CD4-positive, alpha-beta T cell treated with Interleukin-17A for 4 hours (primary cell): ENCODE results near the gene SETX.
A peak's percentile ranks its signal among the peaks of the same experiment; 100 is the strongest.

ENCODE experiments used
- DNase-seq: peaks from one replicate; pipeline ENCODE4 v3.0.0-alpha.2; 2020; ENCODE audit warnings: mixed read lengths

Gene SETX

DNA sequence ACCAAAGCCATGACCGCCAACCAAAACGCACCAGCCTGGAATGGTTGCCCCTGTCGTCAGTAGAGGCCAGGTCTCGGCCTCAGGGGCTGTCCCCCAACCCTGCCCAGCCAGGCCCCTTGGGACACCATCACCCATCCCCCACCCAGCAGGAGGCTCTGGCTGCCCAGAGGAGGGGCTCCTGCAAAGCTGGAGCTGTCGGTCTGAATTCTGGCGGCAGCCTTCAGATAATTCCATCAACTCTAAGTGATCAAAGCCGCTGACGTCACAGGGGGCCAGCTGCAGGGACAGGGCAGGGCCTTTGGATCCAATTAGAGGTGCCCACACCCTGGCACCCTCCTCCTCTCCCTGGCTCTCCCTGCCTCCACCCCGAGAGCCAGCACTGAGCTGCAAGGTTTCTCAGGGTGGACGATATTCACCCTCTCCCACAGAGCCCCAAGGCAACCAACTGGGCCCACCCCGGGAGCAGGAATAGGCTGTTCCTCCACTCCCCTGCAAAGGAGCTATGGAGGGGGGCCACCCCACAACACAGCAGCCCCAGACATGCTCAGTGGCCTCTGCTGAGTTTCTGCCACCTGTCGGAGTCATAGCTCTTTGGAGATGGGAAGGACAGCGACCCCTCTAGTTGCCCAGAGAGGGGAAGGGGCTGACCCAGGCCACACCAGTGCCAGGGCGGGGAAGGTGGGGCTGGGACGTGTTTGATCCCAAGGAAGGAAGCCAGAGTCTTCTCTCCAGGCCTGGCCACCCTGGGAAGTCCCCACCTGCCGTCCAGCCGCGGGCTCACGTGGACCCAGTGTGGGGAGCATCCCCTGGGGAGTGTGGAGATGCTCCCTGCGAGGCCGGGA is 114.6 kb downstream of the SETX start:
- DNase-seq: no peak

GRCh38 chr9:132239518-132239917 is 115.3 kb downstream of the SETX start:
- no peak for DNase-seq

- DNase-seq: no peak
These were observed 115.8 kb downstream of the SETX start for GRCh38 chr9:132238992-132239391.

DNA sequence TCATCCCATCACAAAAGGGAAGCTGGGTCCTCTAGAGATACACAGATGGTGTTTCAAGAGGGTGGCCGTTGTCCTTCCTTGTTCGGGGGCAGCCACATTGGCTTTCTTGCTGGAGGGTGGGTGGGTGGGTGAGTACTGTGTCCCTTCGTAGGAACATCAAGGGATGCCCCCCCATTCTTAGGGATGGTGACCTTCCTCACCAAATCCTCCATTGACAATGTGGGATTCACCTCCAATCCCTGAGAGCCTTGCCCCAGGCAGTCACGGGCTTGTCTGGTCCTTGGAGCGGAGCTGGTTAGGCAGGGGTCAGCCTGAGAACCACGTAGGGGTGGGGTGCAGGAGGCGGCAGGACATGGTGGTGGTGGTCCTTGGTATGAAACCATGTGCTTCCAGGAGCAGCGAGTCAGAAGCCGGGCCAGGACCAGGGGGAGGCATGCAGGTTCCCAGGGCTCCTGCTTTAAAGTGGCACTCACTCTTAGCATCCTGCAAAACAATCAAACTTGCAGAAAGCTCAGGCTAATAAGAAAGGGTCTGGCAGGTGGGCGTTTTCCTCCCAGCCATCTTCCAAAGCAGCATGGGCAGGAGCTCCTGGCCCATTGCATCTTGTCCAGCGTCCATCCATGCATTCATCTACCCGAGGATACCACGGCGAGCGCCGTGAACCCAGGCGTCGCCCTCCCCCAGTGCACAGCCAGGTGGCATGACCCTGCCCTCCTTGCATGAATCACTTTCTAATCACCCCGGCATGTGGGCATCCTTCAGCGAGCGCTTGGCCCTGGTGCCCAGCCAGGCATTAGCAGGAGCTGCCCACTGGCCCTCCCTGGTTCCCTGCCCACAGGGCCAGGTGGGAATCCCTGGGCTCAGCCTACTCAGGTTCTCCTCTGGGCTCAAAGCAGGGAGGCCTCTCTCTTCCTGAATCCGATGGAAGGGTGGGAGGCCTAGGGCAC is 116.5 kb downstream of the SETX start:
- no peak for DNase-seq

GRCh38 chr9:132237481-132237880 is 117.3 kb downstream of the SETX start:
- DNase-seq: no peak

- DNase-seq: no peak
These were observed 118.0 kb downstream of the SETX start for GRCh38 chr9:132236662-132237311.

DNA sequence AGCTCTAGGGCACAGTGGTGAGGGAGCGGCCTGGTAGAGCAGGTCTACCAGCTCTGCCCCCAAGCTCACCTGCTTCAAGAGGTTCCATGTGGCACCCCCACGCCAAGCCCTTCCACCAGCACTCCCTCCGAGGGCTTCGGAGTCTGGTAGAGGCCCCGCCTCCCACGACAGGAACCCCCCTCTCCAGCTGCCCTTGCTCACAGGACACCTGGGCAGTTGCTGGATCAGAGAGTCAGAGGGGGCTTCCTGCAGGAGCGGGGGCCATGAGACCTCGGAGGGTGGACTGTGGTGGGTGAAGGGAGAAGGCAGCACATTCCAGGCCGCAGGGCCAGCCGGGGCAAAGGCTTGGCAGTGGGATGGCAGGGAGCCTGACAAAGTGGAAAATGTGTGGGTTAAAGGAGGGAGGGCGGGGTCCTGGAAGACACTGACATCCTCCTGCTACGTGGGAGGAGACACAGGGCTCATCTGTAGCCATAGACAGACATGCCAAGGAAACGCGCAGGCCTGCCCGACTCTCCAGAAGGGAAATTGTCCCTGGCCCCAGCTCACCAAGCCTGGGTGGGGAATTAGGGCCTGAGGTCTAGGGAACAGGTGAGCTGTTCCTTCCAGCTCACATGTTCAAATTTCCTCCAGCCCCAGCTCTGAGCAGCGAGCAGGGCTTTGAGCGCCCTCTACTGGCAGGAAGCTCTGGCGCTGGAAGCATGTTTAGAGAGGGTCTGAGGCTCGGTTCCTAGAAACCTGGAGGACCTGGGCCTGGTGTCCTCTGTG is 118.7 kb downstream of the SETX start:
- peak; percentile 86 for DNase-seq

GRCh38 chr9:132235125-132235524 is 119.7 kb downstream of the SETX start:
- no peak for DNase-seq

GRCh38 chr9:132234535-132234934 is 120.3 kb downstream of the SETX start:
- DNase-seq: no peak

- DNase-seq: no peak
These were observed 121.6 kb downstream of the SETX start for GRCh38 chr9:132233138-132233537.

DNA sequence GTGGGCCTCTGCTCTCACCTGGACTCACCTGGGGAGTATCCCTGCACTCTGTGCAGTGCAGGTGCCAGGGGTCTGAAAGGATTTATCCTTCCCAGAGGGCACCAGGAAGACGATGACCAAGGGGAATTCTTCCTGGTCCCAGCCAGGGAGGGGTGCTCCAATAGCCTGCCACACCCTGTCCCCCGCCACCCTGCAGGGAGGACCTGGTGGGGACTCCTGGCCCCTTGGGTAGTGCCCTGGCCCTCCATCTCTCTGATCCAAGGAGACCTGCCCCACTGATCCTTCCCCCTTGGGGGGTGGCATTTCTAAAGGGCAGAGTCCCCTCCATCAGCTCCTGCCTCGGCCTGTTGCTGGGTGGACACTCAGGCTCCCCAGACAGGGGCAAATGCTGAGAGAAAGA is 122.3 kb downstream of the SETX start:
- DNase-seq: no peak

DNA sequence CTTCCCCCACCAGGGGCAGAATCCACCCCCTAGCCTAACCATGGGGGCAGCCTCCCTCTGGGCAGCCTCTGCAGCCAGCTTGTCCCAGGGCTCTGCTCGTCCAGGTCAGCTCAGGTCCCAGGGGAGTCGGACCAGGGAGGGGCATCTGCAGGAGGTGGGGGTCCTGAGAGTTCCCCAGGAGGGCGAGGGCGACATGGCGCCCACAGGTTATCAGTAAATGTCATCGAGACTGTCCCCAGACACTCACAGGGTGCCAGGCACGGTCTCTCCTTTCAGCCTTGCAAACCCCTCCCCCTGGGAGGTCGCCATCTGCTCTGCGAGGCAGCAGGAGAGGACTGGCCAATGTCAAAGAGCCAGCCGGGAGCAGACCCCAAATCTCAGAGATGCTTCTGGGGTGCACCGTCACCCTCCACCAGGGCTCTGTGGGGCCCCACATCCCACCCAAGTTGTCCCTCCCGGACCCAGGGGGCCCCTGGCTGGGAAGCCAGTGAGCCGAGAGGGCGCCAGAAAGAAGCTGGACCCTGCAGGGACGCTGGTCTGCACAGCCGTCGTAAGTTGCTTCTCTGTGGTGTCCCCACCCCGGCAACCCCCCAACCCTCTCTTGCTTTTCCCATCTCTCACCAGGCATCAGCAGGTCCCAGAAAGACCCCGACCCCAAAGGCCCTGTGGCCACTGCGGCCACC is 123.6 kb downstream of the SETX start:
- no peak for DNase-seq

- DNase-seq: no peak
These were observed 124.2 kb downstream of the SETX start for GRCh38 chr9:132230605-132231004.

DNA sequence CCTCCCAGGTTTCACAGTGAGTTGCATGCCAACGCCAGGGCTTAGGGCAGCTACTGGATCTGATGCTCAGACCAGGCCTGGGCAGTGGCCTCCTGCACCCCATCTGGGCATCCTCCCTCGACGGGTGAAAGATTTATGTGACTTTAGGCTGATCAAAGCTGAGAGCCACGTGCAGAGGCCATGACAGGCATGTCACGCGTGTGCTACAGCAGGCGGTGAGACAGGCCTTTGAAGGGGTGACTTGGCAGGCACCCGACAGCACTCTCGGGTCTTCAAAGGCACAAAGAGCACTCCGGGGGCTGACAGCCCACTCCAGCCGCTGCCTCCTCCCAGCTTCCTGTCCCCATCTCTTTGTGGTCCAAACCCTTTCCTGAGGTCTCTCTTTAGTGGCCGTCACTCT is 126.7 kb downstream of the SETX start:
- DNase-seq: no peak

DNA sequence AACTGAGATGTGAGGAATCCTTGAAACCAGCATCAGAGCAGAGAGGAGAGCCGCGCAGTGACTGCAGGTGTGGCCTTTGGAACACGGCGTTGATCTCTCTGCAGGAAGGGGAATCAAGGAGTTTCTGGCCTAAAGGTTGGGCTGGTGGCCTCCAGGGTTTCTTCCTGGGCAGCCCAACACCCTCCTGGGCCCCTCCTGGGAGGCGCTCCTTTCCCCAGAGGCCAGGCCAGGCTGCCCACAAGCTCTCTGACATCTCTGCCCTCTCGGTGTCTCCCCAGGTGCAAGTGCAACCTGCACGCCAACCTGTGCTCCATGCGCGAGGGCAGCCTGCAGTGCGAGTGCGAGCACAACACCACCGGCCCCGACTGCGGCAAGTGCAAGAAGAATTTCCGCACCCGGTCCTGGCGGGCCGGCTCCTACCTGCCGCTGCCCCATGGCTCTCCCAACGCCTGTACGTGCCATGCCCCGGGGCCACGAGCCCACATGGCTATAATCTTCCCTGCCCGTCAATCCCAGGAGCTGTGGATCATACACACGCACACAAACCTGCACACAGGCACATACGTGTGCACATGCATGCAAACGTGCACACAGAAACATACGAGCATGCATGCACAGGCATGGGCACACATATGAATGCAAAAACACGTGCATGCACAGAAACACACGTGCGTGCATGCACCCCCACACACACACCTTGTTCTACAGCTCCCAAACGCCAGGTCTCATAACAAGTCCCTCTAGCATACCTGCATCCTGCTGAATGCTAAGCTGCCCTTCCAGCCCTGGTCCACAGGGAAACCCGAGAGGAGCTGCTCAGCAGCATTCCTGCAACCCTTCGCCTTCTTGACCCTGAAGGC is 128.0 kb downstream of the SETX start:
- DNase-seq: no peak

- no peak for DNase-seq
These were observed 130.1 kb downstream of the SETX start for GRCh38 chr9:132224645-132225044.

- no peak for DNase-seq
These were observed 132.8 kb downstream of the SETX start for GRCh38 chr9:132221941-132222340.

DNA sequence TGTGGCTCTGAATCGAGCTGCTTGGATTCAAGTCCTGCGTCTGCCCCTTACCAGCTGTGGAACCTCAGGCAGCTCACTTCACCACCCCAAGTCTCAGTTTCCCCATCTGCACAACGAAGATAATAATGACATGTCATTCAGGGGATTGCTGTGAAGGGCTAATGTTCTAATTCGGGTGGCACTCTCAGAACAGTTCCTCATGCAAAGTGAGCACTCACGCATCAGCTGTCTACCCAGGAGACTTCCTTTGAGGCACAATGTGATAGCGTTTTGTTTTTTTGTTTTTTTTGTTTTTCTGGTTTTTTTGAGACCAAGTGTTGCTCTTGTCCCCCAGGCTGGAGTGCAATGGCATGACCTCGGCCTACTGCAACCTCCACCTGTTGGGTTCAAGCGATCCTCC is 136.6 kb downstream of the SETX start:
- DNase-seq: no peak

GRCh38 chr9:132216861-132217619 is 137.7 kb downstream of the SETX start:
- no peak for DNase-seq

DNA sequence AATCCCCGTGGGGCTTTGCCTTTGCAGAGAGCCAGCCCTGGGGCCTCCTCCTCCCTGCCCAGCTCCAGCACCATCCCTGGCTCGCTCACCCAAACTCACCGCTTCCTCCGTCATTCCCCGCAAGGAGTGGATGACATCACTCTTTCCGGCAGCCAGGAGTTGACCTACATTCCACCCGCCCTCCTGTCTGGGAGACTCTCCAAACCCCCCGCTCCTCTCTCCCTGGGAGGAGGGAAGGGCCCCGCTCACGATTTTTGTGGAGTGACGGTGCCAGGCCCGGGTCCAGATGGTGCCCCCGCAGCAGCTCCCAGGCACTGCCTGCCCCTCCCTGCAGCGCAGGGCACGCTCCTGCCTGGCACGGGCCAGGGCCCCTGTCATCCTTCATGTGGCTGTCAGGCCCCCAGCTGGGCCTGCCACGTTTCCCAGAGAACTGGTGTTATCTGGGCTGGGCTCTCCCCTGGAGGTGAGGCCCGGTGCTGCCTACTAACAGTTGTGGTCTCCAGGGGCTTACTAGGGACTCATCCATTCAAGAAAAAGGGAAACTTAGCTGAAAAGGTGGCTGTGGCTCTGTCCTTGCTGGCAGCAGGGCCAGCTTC is 140.7 kb downstream of the SETX start:
- DNase-seq: no peak
